Endothelial cell of umbilical vein (primary cell): Measurements from ENCODE around the gene SEC22A. TPM values are rescaled to one million over a fixed set of nuclear protein-coding genes. Genes with fewer than 3 reads are reported as not detected.

Source experiments
- BruUV-seq: library from RNA; stranded (reverse); fragments of 400-500 nt; replicated peaks from 2 replicates; lab custom pipeline; 2021; lab: Mats Ljungman, UMichigan
- CTCF ChIA-PET: fragments of 300-600, 350-600 bp; sonication (Branson Sonifier 250); formaldehyde crosslinking; loops from one replicate; lab custom pipeline; 2021; ENCODE audit warnings: antibody characterized with exemption, inconsistent platforms; lab: Charles Lee
- POLR2A ChIA-PET: fragments of 300-600, 350-600 bp; sonication (Branson Sonifier 250); formaldehyde crosslinking; loops from one replicate; lab custom pipeline; 2021; ENCODE audit warnings: antibody characterized with exemption, inconsistent platforms; lab: Charles Lee
- DNase-seq: peaks from one replicate; pipeline ENCODE4 v3.0.0-alpha.2; 2011; ENCODE audit warnings: low read depth, low spot score
- FAIRE-seq: peaks from 2 replicates; lab custom pipeline; 2011; peaks lifted over from hg19 to GRCh38; lab: Jason Lieb, UNC
- H2AFZ ChIP-seq: 2 replicates; pipeline ENCODE4 v1.6.0; 2012; ENCODE audit warnings: low read depth, low read length, control low read depth, inconsistent platforms
- H3K27ac ChIP-seq: 2 replicates; pipeline ENCODE4 v1.5.1; 2011; ENCODE audit warnings: low read depth, mild to moderate bottlenecking, control low read depth, low read length, moderate library complexity; ENCODE audit not compliant: insufficient read depth
- H3K27me3 ChIP-seq, 2 experiments: 2 replicates each; pipeline versions ENCODE4 v1.6.0 to v1.6.1; 2011; ENCODE audit warnings: low read length in 2 of 2, mixed read lengths in 1 of 2; ENCODE audit not compliant: control insufficient read depth in 2 of 2, insufficient read depth in 2 of 2
- H3K36me3 ChIP-seq, 2 experiments: 2 replicates in 1 of 2; 3 replicates in 1 of 2; pipeline ENCODE4 v1.5.1; 2011; ENCODE audit warnings: low read length in 2 of 2, mild to moderate bottlenecking in 1 of 2, moderate library complexity in 1 of 2; ENCODE audit not compliant: control insufficient read depth in 2 of 2, insufficient read depth in 2 of 2; ENCODE audit errors: extremely low read depth in 1 of 2
- H3K4me1 ChIP-seq: 3 replicates; pipeline ENCODE4 v1.5.1; 2011; ENCODE audit warnings: mild to moderate bottlenecking, low read length; ENCODE audit not compliant: control insufficient read depth, insufficient read depth; ENCODE audit errors: extremely low read depth
- H3K4me2 ChIP-seq: 2 replicates; pipeline ENCODE4 v1.6.1; 2011; ENCODE audit warnings: low read length, control low read depth, mixed read lengths; ENCODE audit not compliant: insufficient read depth
- H3K4me3 ChIP-seq, 3 experiments: fragments of 200-600 bp in 1 of 3; sonication (generic), shearing (Covaris generic) in 1 of 3; replicated peaks in 1 of 3; 2 replicates each; pipeline ENCODE4 v1.5.1; 2011 to 2016; ENCODE audit warnings: control low read depth in 3 of 3, low read length in 3 of 3, mild to moderate bottlenecking in 2 of 3, inconsistent platforms in 1 of 3, low read depth in 1 of 3, moderate library complexity in 1 of 3; ENCODE audit not compliant: insufficient read depth in 1 of 3
- H3K79me2 ChIP-seq: 2 replicates; pipeline ENCODE4 v1.6.0; 2012; ENCODE audit warnings: low read length, inconsistent platforms; ENCODE audit not compliant: control insufficient read depth, insufficient read depth
- H3K9ac ChIP-seq: replicated peaks from 2 replicates; pipeline ENCODE3; 2011; ENCODE audit warnings: low read length, control low read depth; ENCODE audit not compliant: insufficient read depth; ENCODE audit errors: extremely low read depth
- H3K9me1 ChIP-seq: replicated peaks from 3 replicates; pipeline ENCODE4 v1.6.0; 2011; ENCODE audit warnings: mild to moderate bottlenecking, low read length; ENCODE audit not compliant: control insufficient read depth, insufficient read depth; ENCODE audit errors: extremely low read depth
- H3K9me3 ChIP-seq: replicated peaks from 2 replicates; pipeline ENCODE4 v1.5.1; 2012; ENCODE audit warnings: low read length, inconsistent platforms; ENCODE audit not compliant: control insufficient read depth, insufficient read depth
- H4K20me1 ChIP-seq: replicated peaks from 2 replicates; pipeline ENCODE3; 2011; ENCODE audit warnings: mild to moderate bottlenecking, low read length; ENCODE audit not compliant: control insufficient read depth, insufficient read depth; ENCODE audit errors: extremely low read depth
- FOS ChIP-seq: IDR thresholded peaks from 2 replicates; pipeline ENCODE4 v1.6.1; 2011; ENCODE audit warnings: mild to moderate bottlenecking, low read length, moderate library complexity, borderline replicate concordance; ENCODE audit not compliant: insufficient read depth
- GATA2 ChIP-seq: IDR thresholded peaks from 2 replicates; pipeline ENCODE4 v1.7.0; 2011; ENCODE audit warnings: low read depth, mild to moderate bottlenecking, moderate library complexity, mixed read lengths, low read length; ENCODE audit not compliant: insufficient read length, insufficient read depth
- MAX ChIP-seq: IDR thresholded peaks from 2 replicates; pipeline ENCODE4 v1.6.1; 2011; ENCODE audit not compliant: insufficient read depth, insufficient read length
- dilution Hi-C: fragments of 300-500 bp; cut with MboI; formaldehyde crosslinking; loops from one replicate; pipeline ENCODE4 v1.15.0; 2019; ENCODE audit warnings: low sequenced_read_pairs; ENCODE audit not compliant: extremely low pct_ligation_motif_present
- intact Hi-C: fragments of 100-400 bp; cut with micrococcal nuclease; formaldehyde crosslinking; loops from one replicate; pipeline ENCODE4 v1.10.0; 2022
- polyA plus RNA-seq, 4 experiments: library from polyadenylated mRNA; depleted of rRNA in 3 of 4; stranded (reverse) in 3 of 4; unstranded in 1 of 4; fragments of >200 nt; gene quantifications; 2 replicates each; pipeline versions ENCODE4 v1.2.1 to v1.2.3, GENCODE V29; 2011 to 2012; ENCODE audit warnings: missing spikeins in 1 of 4
- total RNA-seq: library from RNA; stranded (reverse); gene quantifications from 2 replicates; pipeline ENCODE4 v1.2.3, GENCODE V29; 2021

SEC22A gene
- total and polyA plus RNA-seq, 2 donors (not counting 3 experiments of a cell fraction or from before 2014, with no cell fraction given): 20.1 to 26.8 TPM

- DNase-seq (no peak), FAIRE-seq (no peak)
- no peak overlapping the region for H3K4me3 ChIP-seq
- H3K4me1 ChIP-seq: no peaks in the 10 kb centered on the region
- no peak overlapping the region for H3K9ac ChIP-seq
- no TSS peak for BruUV-seq
- H3K9me1 ChIP-seq: no peaks in the 10 kb centered on the region
- no peak overlapping the region for H3K4me2 ChIP-seq
- H3K9me3 ChIP-seq: no peaks in the 10 kb centered on the region
- H3K27me3 ChIP-seq: no peaks in the 10 kb centered on the region
- POLR2A ChIA-PET: no interaction called here
- no peaks in the 10 kb centered on the region for H4K20me1 ChIP-seq
- no peaks in the 10 kb centered on the region for H3K79me2 ChIP-seq
- intact Hi-C loops: no loop called here
- dilution Hi-C loops: no loop called here
- no peak overlapping the region for H2AFZ ChIP-seq
- no peak overlapping the region for H3K27ac ChIP-seq
- TF ChIP-seq FOS (no peak), MAX (no peak)
- CTCF ChIA-PET: no interaction called here
- no peaks in the 10 kb centered on the region for H3K36me3 ChIP-seq
These were observed 87.8 kb downstream of the SEC22A start for GRCh38 chr3:123289391-123290106.

- no peak for FAIRE-seq
- H3K36me3 ChIP-seq: no peaks in the 10 kb centered on the region
- no peak overlapping the region for H3K27ac ChIP-seq
- H3K79me2 ChIP-seq: no peaks in the 10 kb centered on the region
- dilution Hi-C loops (no loop called here), intact Hi-C loops (no loop called here)
- no peak overlapping the region for H3K9ac ChIP-seq
- POLR2A ChIA-PET: no interaction called here
- no TSS peak for BruUV-seq
- DNase-seq: no peak
- H3K4me3 ChIP-seq: no peak overlapping the region
- no peaks in the 10 kb centered on the region for H3K9me3 ChIP-seq
- H3K27me3 ChIP-seq: no peaks in the 10 kb centered on the region
- no peaks in the 10 kb centered on the region for H4K20me1 ChIP-seq
- no peaks in the 10 kb centered on the region for H3K9me1 ChIP-seq
- no peak overlapping the region for H3K4me2 ChIP-seq
- CTCF ChIA-PET: no interaction called here
- H3K4me1 ChIP-seq: no peaks in the 10 kb centered on the region
- TF ChIP-seq FOS (no peak), GATA2 (no peak)
- H2AFZ ChIP-seq: no peak overlapping the region
These were observed 88.6 kb downstream of the SEC22A start for GRCh38 chr3:123290107-123290930.
